ENCODE results near the gene KSR1.

DNA sequence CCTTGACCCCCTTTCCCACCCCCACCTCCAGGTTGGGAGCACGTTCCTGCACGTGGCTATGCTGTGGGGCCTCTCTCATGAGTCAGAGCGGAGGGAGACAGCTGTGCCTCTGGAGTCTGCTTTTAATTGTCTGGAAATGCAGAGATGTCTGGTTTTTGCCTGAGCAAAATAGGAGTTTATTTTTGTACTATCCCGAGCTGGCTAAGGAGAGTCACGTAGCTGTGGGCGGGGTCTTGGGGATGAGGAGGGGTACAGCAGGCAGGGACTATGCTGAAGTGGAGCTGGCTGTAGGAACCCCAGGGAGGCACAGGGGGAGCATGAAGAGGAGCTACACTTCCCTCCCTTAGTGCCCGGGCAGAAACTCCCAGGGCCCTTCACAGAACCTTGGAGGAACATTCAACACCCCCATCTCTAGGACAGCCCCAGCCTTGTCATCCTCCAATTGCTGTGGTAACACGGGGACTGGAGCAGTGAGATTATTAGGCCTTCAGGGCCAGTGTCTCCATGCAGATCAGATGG lies 130.0 kb downstream of the KSR1 start:
- TF ChIP-seq ZNF70 (CRISPR knock-in tag; IDR thresholded peaks at IDR 0.05) (no peak), ARNTL (CRISPR knock-in tag; IDR thresholded peaks at IDR 0.05; ENCODE audit: borderline replicate concordance, low read depth) (no peak), PATZ1 (CRISPR knock-in tag; IDR thresholded peaks at IDR 0.05; ENCODE audit: borderline replicate concordance) (no peak), ESRRG (CRISPR knock-in tag; IDR thresholded peaks at IDR 0.05) (no peak)

Data from SK-N-SH treated with all-trans-retinoic acid at 6 μM for 48 hours (cell line).